Astrocyte of the cerebellum (primary cell): ENCODE results near the gene DIDO1.

ENCODE experiments used
- DNase-seq: peaks from one replicate; pipeline ENCODE4 v3.0.0-alpha.2; 2011; ENCODE audit warnings: low read depth
- H3K4me3 ChIP-seq: 2 replicates; pipeline ENCODE4 v1.5.1; 2011; ENCODE audit warnings: mild to moderate bottlenecking, low read depth, low read length, moderate library complexity
- in situ Hi-C: cut with HindIII; loops from 2 replicates; pipeline ENCODE4 v1.10.0; 2017; ENCODE audit warnings: low sequenced_read_pairs
- TF ChIP-seq, protein P1 (sequence below): IDR thresholded peaks from 2 replicates; pipeline ENCODE4 v1.5.1; 2012; ENCODE audit warnings: low read length, low read depth, moderate library complexity, mild to moderate bottlenecking; ENCODE audit errors: missing control alignments

The DIDO1 gene

DNA sequence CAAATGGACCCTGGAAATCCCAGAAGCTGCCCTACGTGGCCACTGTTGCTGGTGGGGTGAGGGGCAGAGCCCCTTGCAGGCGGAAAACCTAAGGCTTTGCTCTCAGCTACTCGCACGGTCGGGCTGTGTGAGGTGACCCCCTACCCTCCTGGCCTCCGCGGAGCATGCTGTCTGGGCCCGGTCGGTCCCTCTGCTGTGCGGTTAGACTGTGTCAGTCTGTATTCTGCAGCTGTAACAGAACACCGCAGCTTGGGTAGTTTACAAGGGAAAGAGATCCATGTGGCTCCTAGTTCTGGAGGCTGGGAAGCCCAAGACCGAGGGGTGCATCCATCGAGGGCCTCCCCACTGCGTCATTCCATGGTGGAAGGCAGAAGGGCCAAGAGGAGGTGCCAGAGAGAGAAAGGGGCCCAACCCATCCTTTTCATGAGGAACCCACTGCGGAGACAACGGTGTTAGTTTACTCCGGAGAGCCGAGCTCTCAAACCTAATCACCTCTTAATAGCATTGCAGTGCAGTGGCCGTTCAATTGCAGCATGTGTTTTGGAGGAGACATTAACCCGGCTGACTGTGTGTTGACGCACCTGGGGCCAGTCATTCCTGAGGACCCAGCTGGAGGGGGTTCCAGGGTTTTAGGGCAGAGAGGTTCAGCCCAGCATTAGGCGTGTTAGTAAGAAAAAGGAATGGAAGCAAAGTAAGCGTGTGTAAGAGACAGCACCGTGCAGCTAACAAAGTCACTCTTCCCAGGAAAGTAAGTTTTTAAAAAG, 91.2 kb downstream of the DIDO1 start:
- TF ChIP-seq, protein P1, sequence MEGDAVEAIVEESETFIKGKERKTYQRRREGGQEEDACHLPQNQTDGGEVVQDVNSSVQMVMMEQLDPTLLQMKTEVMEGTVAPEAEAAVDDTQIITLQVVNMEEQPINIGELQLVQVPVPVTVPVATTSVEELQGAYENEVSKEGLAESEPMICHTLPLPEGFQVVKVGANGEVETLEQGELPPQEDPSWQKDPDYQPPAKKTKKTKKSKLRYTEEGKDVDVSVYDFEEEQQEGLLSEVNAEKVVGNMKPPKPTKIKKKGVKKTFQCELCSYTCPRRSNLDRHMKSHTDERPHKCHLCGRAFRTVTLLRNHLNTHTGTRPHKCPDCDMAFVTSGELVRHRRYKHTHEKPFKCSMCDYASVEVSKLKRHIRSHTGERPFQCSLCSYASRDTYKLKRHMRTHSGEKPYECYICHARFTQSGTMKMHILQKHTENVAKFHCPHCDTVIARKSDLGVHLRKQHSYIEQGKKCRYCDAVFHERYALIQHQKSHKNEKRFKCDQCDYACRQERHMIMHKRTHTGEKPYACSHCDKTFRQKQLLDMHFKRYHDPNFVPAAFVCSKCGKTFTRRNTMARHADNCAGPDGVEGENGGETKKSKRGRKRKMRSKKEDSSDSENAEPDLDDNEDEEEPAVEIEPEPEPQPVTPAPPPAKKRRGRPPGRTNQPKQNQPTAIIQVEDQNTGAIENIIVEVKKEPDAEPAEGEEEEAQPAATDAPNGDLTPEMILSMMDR = no peak
- no peak for DNase-seq
- H3K4me3 ChIP-seq = no peak overlapping the region
- in situ Hi-C loops = no loop called here

- no peak overlapping the region for H3K4me3 ChIP-seq
These were observed 93.3 kb downstream of the DIDO1 start for GRCh38 chr20:62832951-62833391.

GRCh38 chr20:62832212-62832922, 93.9 kb downstream of the DIDO1 start:
- in situ Hi-C loops = no loop called here
- H3K4me3 ChIP-seq = no peak overlapping the region
- TF ChIP-seq, protein P1 = no peak
- no peak for DNase-seq

More at GRCh38 chr20:62832951-62833391, 93.3 kb downstream of the DIDO1 start:
- in situ Hi-C loops = no loop called here
- TF ChIP-seq, protein P1 = no peak
- DNase-seq = no peak

GRCh38 chr20:62831854-62832211, 94.5 kb downstream of the DIDO1 start:
- no peak for DNase-seq
- no peak overlapping the region for H3K4me3 ChIP-seq
- in situ Hi-C loops = no loop called here
- TF ChIP-seq, protein P1 = no peak

DNA sequence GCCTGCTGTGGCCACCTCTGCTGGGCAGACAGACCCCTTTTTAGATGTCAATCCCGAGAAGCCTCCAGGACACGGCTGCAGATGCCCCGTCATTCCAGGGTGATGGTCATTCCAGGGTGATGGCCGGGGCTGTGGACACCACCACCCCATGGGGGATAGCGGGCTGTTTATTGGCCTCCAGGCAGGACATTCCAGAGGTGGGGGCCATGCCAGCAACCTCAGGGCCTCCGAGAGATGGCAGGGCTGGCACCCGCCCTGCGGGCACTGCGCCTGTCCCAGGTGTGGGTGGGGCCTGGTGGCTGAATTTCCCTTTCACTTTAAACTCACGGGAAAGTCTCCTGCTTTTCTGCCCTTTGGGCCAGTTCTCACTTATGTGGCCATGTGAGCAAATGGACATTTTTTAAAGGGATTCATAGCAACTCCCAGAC, 94.9 kb downstream of the DIDO1 start:
- no peak overlapping the region for H3K4me3 ChIP-seq
- in situ Hi-C loops = no loop called here
- no peak for DNase-seq
- TF ChIP-seq, protein P1 = no peak

GRCh38 chr20:62830821-62831220, 95.5 kb downstream of the DIDO1 start:
- H3K4me3 ChIP-seq = no peak overlapping the region
- TF ChIP-seq, protein P1 = no peak
- in situ Hi-C loops = no loop called here
- no peak for DNase-seq
